SIG-M5 (cell line): ENCODE results near the gene AJUBA.
"Not testable (repeated sequence)": the region's sequence is repeated elsewhere in the genome, so short reads cannot be mapped to it uniquely, and the experiment has no call there.

Experiments used
- DNase-seq: peaks from one replicate; lab custom pipeline; 2025; lab: John Stamatoyannopoulos, UW

Gene AJUBA

DNA sequence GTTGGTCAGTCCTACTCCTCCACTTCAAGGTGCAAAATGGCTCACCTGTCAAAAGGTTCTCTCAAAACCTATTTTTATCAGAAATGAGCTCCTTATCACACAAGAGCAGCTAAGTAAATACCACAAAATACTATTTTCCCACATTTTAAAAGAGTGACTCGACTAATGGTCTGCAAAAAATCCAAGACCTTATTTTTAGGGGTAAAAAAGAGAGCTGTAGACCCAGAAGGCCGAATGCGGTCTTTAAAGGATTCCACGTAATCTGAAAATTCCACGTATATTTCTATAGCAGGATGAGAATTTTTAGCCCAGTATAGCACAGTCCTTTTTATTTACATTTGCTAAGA, 23.8 kb upstream of the AJUBA start:
- DNase-seq = no peak

DNA sequence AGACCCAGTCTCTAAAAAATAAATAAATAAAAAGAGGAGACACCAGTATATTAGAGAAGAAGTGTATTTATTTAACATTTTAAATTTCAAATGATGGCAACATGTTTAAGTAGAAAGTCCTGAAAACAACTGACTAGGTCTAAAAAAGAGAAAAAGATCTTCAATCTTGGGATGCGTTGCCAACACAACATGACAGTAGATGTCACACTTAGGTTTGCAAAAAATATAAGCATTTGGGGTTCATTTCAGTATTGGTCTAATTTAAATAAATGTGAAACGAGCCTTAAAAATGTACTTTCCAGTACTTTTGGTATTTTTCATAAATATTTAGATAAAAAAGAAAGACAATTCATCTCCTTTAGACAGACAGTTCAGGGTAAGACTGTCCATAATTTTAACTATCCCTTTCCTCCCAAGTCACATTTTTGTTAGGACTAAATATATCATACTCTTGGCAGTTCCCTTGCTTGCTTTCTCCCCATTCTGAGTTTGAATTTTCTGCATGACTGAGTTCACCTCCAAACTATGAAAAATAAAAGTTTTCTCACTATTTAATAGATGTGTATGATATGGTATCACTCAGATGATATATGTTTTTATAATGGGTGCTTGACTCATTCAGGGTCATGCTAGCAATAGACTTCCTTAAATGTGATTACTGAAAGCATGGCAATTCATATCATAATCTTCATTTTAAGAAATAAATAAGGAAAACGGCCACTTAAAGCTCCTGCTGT, 23.3 kb upstream of the AJUBA start:
- DNase-seq = no peak

DNA sequence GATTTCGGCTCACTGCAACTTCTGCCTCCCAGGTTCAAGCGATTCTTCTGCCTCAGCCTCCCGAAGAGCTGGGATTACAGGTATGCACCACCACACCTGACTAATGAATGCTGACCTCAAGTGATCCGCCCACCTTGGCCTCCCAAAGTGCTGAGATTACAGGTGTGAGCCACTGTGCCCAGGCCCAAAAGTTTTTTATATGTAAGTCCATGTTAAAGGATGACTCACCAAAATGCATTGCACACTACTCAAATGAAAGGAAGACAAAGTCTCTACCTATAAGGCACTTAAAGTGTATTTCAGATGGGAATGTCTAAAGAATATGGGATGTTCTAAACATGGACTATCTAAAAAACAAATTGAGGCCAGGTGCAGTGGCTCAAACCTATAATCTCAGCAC, 21.9 kb upstream of the AJUBA start:
- DNase-seq = not testable (repeated sequence)

DNA sequence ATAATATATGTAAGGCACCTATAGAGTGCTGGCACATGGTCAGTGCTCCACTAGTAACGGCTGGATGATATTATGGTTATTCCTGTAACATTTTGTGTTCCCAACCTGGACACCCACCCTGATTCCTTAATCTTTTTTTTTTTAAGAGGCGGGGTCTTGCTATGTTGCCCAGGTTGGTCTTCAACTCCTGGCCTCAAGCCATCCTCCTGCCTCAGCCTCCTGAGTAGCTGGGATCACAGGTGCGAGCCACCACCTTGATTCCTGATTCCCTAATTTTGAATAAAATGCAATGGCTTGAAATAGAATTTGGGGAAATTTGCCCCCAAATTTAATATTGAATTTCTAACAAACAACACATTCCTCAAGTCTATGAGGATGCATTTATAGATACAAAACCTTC, 20.2 kb upstream of the AJUBA start:
- no peak for DNase-seq

DNA sequence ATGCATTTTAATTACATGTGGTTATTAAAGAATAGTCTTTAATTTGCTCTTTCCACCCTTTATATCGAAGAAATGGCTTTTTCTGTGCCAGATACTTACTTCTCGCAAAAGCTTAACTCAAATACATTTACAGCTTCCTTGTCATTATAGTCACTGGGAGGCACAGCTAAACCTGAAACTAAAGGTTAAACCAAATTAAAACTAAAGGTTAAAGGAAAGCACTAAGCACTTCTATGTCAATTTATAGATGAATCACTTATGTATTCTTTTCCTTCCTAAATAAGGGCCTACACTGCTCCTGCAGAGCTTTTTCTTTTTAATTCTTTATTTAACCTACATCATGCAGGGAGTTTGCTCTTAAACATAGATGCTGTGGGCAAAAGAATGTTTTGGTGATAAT, 18.5 kb upstream of the AJUBA start:
- no peak for DNase-seq

DNA sequence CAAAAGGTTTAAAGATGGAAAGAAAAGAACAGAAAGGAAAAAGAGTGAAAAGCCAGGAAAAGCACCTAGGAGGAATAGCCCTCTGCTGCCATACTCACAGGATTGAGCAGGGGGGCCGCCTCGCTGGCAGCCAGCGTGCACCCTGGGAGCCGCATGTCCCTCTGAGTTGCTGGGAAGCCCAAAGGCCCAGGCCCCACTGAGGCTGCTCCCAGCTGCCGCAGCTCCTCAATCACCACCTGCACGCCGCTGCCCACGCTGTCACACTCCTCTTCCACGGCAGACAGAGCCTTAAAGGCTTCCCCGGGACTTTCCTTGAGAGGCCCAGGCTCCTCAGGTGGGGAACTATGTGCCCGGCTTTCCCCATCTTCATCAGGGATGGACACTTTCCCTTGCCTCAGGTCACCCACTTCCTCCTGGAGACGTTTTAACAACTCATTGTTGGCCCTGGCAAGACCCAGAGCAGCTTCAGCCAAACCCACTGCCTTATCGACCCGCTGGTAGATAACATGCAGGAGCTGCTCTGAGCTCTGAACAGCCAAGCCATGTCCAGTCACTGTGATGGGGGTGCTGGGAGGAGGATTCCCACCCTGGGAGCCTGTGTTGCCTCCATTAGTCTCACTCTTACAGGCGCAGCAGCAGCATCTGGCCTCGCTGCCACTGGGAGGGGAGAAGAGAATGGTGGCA, 16.1 kb upstream of the AJUBA start:
- DNase-seq = no peak

DNA sequence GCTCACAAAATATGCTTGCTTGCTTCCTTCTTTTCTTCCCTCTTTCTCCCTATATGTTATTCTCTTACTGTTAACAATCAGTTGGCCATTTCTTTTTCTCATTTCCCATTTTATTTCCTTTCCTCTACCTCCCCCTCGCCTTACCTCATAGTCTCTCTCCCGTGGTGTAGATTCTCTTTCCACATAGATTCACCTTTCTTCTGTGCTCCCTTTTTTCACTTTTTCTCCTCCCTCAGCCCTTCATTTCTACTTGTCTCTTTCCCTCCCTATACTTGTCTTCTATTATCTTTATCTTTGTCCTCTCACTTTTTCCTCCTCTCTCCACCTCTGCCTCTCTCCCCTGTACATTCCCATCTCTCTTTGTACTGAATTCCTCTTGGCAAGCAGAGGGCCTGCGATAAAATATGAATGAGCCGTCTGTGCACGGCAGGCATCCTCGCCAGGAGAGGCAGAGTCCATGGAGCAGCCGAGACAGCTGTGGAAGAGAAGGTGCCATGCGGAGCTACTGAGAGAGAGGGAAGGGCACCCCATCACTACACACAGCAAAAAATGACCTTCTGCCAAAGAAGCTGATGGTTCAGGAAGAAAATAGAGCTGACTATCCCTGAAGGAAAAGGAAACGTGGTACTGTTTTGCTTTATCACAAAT, 15.4 kb upstream of the AJUBA start:
- DNase-seq = no peak

DNA sequence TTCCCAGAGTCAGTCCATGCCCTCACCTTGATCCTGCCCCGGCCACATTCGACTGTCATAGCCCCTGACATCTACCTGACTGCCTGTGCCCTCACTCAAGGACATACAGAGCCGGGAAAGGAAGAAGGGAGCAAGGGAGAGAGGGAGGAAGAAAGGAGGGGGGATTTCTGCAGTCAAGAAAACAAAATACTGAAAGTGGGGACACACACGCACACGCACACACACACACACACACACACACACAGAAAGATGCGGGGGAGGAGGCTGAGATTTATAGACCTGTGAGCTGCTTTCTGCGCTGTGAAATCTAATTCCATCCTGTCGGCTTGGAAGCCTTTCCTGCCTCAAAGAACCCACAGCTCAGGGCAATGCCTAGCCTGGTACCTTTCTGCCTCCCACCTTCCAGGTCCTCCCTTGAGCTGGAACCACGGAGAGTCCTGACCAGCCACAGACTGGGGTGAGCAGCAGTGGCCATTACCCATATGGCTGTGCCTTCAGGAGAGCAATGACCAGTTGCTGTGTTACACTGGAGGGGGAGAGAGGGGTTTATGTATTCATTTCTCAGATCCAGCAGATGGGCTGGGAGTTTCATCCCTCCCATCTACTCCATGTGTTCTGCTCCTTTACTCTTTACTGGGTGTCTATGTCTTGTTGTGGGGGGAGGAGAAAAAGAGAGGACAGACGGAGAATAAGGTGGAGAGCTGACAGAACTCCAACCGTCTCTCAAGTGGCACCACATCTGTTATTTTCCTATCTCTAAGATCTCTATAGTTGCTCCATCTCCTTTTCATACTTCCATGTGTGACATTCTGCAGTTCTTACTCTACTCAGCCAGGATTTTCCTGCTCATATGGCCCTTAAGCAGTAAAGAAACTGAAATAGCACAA, 14.7 kb upstream of the AJUBA start:
- DNase-seq = no peak

DNA sequence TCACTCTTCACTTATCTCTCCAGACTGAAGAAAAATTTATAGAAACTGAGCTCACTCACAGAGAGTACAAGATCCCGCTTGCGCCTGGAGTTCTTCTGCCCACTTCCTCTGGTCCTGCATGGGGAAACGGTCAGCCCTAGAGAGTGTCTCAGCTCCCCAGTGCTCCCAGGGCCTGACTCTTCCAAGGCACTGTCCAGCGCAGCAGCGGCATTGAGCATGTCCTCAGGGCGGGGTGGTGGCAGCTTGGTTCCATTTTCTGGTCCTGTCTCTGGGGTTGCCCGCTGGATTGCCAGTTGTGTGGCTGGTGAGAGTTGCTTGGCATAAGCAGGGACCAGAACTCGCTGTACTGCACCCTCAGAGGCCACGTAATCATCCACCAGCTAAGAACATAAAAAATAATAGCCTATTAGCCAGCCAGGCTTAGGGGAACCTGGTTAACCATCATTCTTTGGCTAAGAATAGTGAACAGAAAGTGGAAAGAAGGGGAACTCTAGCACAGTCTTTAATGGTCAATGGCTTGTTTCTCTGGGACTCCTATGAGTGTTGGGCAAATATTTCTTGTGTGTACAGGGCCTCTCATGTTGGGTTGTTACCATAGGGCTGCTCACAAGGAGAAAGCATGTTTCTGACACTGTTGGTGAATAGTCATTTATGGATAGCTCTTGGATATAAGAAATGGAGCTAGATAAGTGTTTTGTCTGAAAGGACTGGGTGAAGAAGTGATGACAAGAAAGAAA, 13.7 kb upstream of the AJUBA start:
- DNase-seq = no peak

DNA sequence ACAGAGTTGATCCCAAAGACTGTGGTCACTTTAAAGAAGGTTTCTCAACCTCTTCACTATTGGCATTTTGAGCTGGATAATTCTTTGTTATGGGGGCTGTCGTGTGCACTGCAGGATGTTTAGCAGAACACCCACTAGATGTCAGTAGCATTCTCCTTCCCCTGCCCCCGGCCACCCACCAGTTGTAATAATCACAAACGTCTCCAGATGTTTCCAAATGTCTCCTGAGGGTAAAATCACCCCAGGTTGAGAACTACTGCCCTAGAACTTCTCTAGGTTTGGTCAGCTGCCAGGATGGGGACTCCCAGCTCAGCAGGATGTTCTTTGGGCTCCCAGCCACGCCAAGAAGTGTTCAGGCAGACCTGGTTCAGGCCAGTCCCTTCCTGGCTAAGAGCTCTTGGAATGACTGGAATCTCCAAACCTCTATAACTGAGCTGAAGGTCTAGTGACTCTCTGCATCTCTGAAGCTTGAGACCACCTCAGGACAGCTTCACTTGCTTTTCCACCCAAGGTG, 12.5 kb upstream of the AJUBA start:
- DNase-seq = no peak

DNA sequence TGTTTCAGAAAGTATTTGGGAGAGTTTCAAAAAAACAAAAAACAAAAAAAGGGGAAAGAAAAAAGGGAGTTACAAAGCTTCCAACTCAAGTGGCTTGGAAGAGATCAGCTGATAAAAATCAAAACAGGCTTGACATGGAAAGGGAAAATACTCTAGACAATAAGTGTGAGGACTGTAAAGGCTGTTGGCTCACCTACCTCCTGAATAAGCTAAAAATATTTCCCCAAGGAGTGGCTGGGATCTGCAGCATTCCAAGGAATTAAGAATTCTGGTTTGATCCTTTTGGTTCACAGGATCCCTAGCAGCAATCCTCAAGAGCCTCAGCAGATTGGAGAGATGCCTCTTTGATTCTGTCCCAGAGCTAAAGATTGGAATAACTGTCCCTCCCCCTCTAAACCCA, 11.2 kb upstream of the AJUBA start:
- no peak for DNase-seq

DNA sequence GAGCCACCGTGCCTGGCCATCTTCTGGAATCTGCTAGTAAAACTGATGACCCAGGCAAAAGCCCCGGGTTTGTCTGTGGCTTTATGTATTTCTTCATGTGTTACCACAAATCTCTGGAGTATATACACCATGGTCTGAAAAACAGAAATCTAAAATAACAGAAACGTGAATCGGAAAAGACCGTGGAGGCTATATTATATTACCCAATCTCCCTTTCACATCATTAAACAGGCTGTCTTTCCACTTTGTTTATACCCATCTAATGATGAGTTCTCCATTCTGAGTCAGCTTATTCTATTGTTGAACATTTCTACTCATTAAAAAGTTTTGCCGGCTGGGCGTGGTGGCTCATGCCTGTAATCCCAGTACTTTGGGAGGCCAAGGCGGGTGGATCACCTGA, 9.5 kb upstream of the AJUBA start:
- DNase-seq = no peak

DNA sequence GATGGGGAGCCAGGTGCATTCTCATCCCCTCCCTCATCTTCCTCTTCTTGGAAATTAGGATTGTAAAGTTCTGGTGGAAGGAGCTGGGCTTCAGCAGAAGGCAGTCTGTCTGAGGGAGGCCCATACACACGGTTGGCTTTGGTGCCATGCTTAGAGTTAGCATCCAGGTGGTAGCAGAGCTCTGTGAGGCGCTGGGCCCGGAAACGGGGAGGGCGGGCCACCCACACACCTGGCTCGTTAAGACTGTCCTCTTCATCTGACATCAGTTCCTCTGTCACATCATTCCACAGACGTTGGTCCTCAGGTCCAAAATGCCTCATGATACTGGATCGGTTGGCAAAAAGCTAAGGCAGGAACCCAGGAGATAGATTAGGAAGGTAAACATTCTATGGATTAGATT, 4.9 kb upstream of the AJUBA start:
- no peak for DNase-seq

DNA sequence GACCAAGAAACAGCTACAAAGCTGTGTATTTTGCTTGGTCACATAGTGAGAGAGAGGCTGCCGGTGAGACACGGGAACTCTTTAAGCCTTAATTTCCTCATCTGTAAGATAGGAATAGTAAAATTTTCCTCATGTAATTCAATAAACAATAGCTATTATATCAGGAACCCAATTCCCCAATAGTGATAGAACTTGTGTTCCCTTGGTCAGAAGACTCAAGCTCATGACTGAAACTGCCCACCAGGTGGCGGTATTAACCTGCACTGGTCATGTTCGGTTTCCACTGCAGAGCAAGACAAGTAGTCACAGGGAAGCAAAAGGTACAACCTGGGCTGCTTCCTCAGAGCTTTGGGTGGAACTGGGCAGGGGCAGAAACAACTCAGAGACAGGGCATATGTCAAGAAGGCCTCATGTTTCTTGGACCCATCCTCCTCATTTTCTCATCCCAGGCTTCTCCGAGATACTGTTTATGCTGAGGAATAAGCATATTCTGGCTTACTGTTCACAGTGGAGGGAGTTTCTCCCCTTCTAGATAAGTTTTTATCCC, 4.2 kb upstream of the AJUBA start:
- no peak for DNase-seq

DNA sequence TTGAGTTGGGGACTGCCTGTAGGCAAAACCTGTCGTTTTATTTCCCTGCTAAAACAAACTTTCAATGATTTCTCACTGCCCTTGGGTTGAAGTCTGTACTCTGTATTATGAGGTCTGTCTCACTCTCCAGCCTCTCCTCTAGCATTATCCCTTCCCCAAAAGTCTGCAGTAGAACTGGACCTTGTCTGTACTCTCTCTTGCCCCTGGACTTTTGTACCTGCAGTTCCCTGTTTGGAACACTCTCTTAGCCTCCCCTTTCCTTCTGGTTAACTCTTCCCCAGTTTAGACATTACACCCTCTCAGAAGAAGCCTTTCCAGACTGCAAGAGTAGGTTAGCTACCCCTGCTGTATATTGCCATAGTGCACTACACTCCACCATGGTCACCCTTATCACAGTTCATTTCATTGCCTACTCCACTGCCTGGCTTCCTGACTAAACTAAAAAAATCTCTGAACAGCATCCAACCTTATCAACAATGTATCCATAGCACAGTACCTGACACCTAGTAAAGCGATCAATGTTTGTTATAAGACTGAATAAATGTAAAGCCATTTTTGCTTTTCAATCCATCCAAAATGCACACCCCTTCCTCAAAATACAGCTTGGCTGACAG, 3.6 kb upstream of the AJUBA start:
- no peak for DNase-seq

DNA sequence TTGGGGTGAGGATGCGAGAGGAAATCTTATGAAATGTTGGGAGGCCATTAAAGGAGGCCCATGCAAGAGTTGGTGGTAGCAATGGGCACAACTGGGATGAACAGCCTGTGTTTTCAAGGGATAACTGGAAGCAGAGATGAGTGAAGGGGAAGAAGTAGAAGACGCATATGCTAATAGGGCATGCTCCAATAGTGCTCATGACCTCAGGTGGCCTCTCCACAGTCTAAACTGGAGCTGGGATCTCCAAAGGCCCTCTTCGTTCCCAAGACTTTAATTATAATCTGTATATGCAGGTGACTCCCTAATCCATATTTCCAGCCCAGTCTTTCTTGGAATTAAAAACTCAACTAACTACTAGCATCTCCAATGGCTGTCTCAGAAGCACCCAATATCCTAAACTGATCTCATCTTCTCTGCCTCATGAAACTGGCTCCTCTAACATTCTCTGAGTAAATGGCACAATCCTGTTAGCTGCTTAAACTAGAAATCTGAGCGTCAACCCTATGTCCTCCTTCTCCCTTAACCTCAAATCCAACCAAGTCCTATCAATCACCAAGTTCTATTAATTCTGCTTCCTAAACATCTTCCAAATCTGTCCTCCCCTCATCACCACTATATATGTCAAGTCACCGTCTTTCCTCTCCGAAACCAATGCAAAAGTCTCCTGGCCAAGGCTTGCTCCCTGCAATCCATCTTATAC, 2.8 kb upstream of the AJUBA start:
- DNase-seq = no peak

DNA sequence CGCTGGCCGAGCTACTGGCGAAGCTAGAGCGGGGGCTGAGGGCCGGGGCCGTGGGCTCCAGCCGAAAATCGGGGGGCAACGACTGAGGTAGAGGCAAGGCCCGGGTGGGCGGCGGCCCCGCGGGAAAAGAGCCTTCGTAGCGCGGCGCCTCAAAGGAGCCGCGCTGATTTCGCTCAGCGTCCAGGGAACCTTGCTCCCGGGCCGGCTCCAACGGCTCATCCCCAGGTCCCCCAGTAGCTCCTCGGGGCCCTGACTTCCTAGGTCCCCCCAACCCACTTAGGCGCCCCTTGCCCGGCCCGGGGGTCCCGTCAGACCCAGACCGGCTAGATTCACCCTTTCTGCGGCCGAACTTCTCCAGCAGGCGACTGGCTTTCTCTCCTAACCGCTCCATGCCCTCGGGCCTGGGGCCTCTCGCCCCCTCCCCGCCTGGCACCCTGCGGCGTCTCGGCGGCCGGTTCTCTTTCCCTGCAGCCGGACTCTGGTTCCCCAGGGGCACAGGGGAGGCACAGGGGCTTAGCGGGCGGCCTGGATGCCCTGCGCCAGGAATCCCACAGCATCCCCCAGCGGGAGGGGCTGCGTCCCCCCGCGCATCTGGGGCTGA, 375 bp downstream of the AJUBA start:
- no peak for DNase-seq

DNA sequence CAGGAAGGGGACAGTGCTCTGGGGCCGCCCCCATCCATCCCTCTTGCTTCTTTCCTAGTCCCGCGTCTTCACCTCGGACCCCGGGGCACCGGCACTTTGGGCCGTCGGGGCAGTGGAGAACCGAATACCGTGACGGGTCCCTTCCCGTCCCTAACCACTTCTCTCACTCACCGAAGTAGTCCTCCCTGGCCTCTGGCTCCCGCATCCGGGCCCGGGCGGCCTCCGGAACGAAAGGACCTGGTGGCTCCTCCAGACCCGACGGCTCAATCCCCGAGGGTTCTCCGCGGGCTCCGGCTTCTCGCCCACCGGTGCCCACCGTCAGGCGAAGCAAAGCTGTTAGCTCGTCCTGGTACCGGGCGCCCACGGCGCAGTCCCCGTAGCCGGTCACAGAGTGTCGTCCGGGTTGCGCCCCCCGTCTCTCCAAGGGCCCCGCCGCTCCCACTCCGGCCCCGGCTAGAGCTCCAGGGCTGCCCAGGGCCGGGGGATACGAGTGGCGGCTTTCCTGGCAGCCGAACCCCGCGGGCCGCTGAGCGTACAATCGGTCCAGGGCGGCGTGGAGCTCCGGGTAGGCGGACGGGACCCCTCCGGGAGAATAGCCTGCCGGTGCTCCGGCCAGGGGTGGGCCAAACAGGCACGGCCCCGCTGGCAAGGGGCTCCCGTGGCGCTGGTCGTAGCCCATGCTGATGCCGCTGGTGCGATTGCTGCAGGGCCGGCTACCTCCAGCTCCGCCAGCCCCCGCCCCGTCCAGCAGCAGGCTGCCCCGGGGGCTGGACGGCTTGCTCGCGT, 1.1 kb downstream of the AJUBA start:
- DNase-seq = no peak

DNA sequence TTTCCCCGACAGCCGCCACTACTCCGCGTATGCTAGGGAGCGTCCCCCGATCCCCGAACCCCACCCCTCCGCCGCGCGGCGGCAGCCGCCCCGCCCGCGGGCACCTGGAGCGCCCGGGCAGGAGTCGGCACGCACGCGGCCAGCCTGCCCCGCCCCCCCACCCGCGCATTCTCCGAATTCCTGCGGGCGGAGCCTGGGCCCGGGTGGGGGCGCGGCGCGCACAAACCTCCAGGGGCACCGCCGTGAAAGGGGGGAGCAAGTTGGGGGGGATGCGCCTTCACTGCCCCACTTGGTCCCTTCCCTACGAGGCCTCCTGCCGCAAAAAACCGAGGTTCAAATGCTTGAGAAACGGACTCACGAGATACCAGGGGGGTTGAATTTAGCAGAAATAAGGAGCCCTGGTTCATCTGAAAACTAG, 1.7 kb downstream of the AJUBA start:
- DNase-seq = no peak
